Measurements from ENCODE around the gene NECTIN4.
"Not testable (repeated sequence)": the region's sequence is repeated elsewhere in the genome, so short reads cannot be mapped to it uniquely, and the experiment has no call there.

The NECTIN4 gene

GRCh38 chr1:161089251-161089924 is at the start of gene NECTIN4:
Gene NECTIN4, minus strand, starts transcription at chr1:161089558. Its CDS starts 262 bp downstream, at chr1:161089296.
- no peak for DNase-seq

- DNase-seq = no peak
Measured at GRCh38 chr1:161138431-161138830, 49.1 kb upstream of the NECTIN4 start.

GRCh38 chr1:161137881-161138280 is 48.5 kb upstream of the NECTIN4 start:
- DNase-seq = no peak

- no peak for DNase-seq
Measured at GRCh38 chr1:161133220-161133740, 43.9 kb upstream of the NECTIN4 start.

GRCh38 chr1:161132410-161133219 is 43.3 kb upstream of the NECTIN4 start, which contains the start of gene DEDD:
Gene DEDD, minus strand, starts transcription at chr1:161132667. Its CDS starts 8,205 bp downstream, at chr1:161124462.
- DNase-seq = peak; percentile 85

GRCh38 chr1:161131523-161132409 is 42.4 kb upstream of the NECTIN4 start:
- no peak for DNase-seq

- DNase-seq = no peak
Measured at GRCh38 chr1:161130266-161130665, 40.9 kb upstream of the NECTIN4 start.

GRCh38 chr1:161128591-161129420 is 39.4 kb upstream of the NECTIN4 start:
- DNase-seq = no peak

GRCh38 chr1:161127649-161128048 is 38.3 kb upstream of the NECTIN4 start:
- no peak for DNase-seq

GRCh38 chr1:161122967-161123366 is 33.6 kb upstream of the NECTIN4 start:
- no peak for DNase-seq

- DNase-seq = no peak
Measured at GRCh38 chr1:161121834-161122233, 32.5 kb upstream of the NECTIN4 start.

GRCh38 chr1:161121042-161121650 is 31.8 kb upstream of the NECTIN4 start:
- no peak for DNase-seq

- DNase-seq = peak; percentile 45
Measured at GRCh38 chr1:161119092-161119903, 29.9 kb upstream of the NECTIN4 start.

- DNase-seq = peak; percentile 78
Measured at GRCh38 chr1:161117759-161118581, 28.6 kb upstream of the NECTIN4 start, which contains the start of the genes NIT1 and PFDN2. Gene NIT1, plus strand, starts transcription at chr1:161118105. Its CDS starts 72 bp downstream, at chr1:161118177. Gene PFDN2, minus strand, starts transcription at chr1:161118037. Its CDS starts 11 bp downstream, at chr1:161118026.

- not testable (repeated sequence) for DNase-seq
Measured at GRCh38 chr1:161115961-161116360, 26.6 kb upstream of the NECTIN4 start.

- no peak for DNase-seq
Measured at GRCh38 chr1:161115132-161115711, 25.9 kb upstream of the NECTIN4 start.

GRCh38 chr1:161114556-161114955 is 25.2 kb upstream of the NECTIN4 start:
- DNase-seq = no peak

- DNase-seq = no peak
Measured at GRCh38 chr1:161113915-161114314, 24.6 kb upstream of the NECTIN4 start.

- DNase-seq = no peak
Measured at GRCh38 chr1:161111527-161111926, 22.2 kb upstream of the NECTIN4 start.
